Fibroblast of pulmonary artery (primary cell): ENCODE results near the gene STIMATE.
A peak's percentile ranks its signal among the peaks of the same experiment; 100 is the strongest.

Source experiments
- DNase-seq: peaks from one replicate; pipeline ENCODE4 v3.0.0-alpha.2; 2010; ENCODE audit warnings: low read depth
- H3K4me3 ChIP-seq: replicated peaks from 2 replicates; pipeline ENCODE4 v1.5.1; 2011; ENCODE audit warnings: low read depth, mild to moderate bottlenecking, control low read depth, low read length, moderate library complexity
- CTCF ChIP-seq: IDR thresholded peaks from 2 replicates; pipeline ENCODE4 v1.5.1; 2011; ENCODE audit warnings: mild to moderate bottlenecking, control low read depth, low read length, inconsistent platforms; ENCODE audit errors: missing control alignments

The STIMATE gene

GRCh38 chr3:52873433-52874159 lies 23.8 kb downstream of the STIMATE start:
- TF ChIP-seq CTCF: peak; percentile 2
- peak; percentile 79 for DNase-seq
- H3K4me3 ChIP-seq: no peak overlapping the region

GRCh38 chr3:52872245-52872644 lies 25.1 kb downstream of the STIMATE start:
- no peak for TF ChIP-seq CTCF
- H3K4me3 ChIP-seq: no peak overlapping the region
- DNase-seq: no peak

- DNase-seq: no peak
- H3K4me3 ChIP-seq: no peak overlapping the region
- no peak for TF ChIP-seq CTCF
Observed at GRCh38 chr3:52871761-52872160, 25.6 kb downstream of the STIMATE start.

- TF ChIP-seq CTCF: no peak
- DNase-seq: no peak
- H3K4me3 ChIP-seq: no peak overlapping the region
Observed at GRCh38 chr3:52870471-52870870, 26.9 kb downstream of the STIMATE start.

GRCh38 chr3:52866427-52866826 lies 30.9 kb downstream of the STIMATE start:
- no peak for TF ChIP-seq CTCF

GRCh38 chr3:52865994-52866393 lies 31.4 kb downstream of the STIMATE start:
- no peak overlapping the region for H3K4me3 ChIP-seq
- no peak for TF ChIP-seq CTCF
- no peak for DNase-seq

More at GRCh38 chr3:52866427-52866826, 30.9 kb downstream of the STIMATE start:
- no peak for DNase-seq
- no peak overlapping the region for H3K4me3 ChIP-seq

- no peak for DNase-seq
- no peak for TF ChIP-seq CTCF
- no peak overlapping the region for H3K4me3 ChIP-seq
Observed at GRCh38 chr3:52860424-52860768, 37.0 kb downstream of the STIMATE start.
